Measurements from ENCODE around the gene RGS7. TPM values are rescaled to one million over a fixed set of nuclear protein-coding genes. Genes with fewer than 3 reads are reported as not detected.

RGS7 gene
- polyA plus RNA-seq, 1 donor (not counting 4 experiments of a cell fraction or from before 2014, with no cell fraction given) = not detected

GRCh38 chr1:240956424-240956823, 400.6 kb downstream of the RGS7 start:
- dilution Hi-C loops (cut with MboI; ENCODE audit: extremely low pct_ligation_motif_present, low sequenced_read_pairs) = no loop called here
- Histone ChIP-seq H3K4me3 (ENCODE audit: control insufficient read depth in 2 of 3, extremely low read depth in 1 of 3, insufficient read depth in 2 of 3, low read depth in 1 of 3, low read length in 3 of 3) (no peak overlapping the region), H3K9me3 (ENCODE audit: control insufficient read depth, low read depth, low read length) (no peaks in the 10 kb centered on the region), H3K27ac (ENCODE audit: control insufficient read depth, insufficient read depth, low read length) (no peak overlapping the region), H3K4me2 (ENCODE audit: control insufficient read depth, extremely low read depth, insufficient read depth, low read depth, low read length) (no peak overlapping the region), H4K20me1 (ENCODE audit: control insufficient read depth, extremely low read depth, insufficient read depth, low read length) (no peaks in the 10 kb centered on the region), H3K27me3 (ENCODE audit: control insufficient read depth, extremely low read depth, insufficient read depth, low read length) (no peaks in the 10 kb centered on the region), H2AFZ (ENCODE audit: control insufficient read depth, low read length) (no peak overlapping the region), H3K9me1 (ENCODE audit: control insufficient read depth, extremely low read depth, insufficient read depth, low read length) (no peaks in the 10 kb centered on the region), H3K79me2 (ENCODE audit: control insufficient read depth, insufficient read depth, low read length) (no peaks in the 10 kb centered on the region), H3K4me1 (ENCODE audit: control insufficient read depth, extremely low read depth, insufficient read depth, low read length) (no peaks in the 10 kb centered on the region), H3K9ac (ENCODE audit: control insufficient read depth, extremely low read depth, insufficient read depth, low read length) (no peak overlapping the region), H3K36me3 (ENCODE audit: control insufficient read depth in 2 of 2, extremely low read depth in 1 of 2, insufficient read depth in 2 of 2, low read length in 2 of 2) (no peaks in the 10 kb centered on the region)
- TF ChIP-seq CTCF (optimal IDR thresholded peaks at IDR 0.05 in 1 of 3, IDR thresholded peaks at IDR 0.05 in 1 of 3, conservative IDR thresholded peaks at IDR 0.05 in 1 of 3; ENCODE audit: extremely low read depth in 1 of 3, insufficient read depth in 2 of 3, low read length in 3 of 3) (no peak), EZH2 (IDR thresholded peaks at IDR 0.05; ENCODE audit: low read length) (no peak)
- DNase-seq (ENCODE audit: low read depth, low spot score) (no peak), FAIRE-seq (no peak)

- Histone ChIP-seq H3K27ac (ENCODE audit: control insufficient read depth, insufficient read depth, low read length) (no peak overlapping the region), H2AFZ (ENCODE audit: control insufficient read depth, low read length) (no peak overlapping the region), H3K36me3 (ENCODE audit: control insufficient read depth in 2 of 2, extremely low read depth in 1 of 2, insufficient read depth in 2 of 2, low read length in 2 of 2) (no peaks in the 10 kb centered on the region), H3K9me3 (ENCODE audit: control insufficient read depth, low read depth, low read length) (no peaks in the 10 kb centered on the region), H3K79me2 (ENCODE audit: control insufficient read depth, insufficient read depth, low read length) (no peaks in the 10 kb centered on the region), H3K27me3 (ENCODE audit: control insufficient read depth, extremely low read depth, insufficient read depth, low read length) (no peaks in the 10 kb centered on the region), H3K9ac (ENCODE audit: control insufficient read depth, extremely low read depth, insufficient read depth, low read length) (no peak overlapping the region), H3K4me2 (ENCODE audit: control insufficient read depth, extremely low read depth, insufficient read depth, low read depth, low read length) (no peak overlapping the region), H3K4me3 (ENCODE audit: control insufficient read depth in 2 of 3, extremely low read depth in 1 of 3, insufficient read depth in 2 of 3, low read depth in 1 of 3, low read length in 3 of 3) (no peak overlapping the region), H4K20me1 (ENCODE audit: control insufficient read depth, extremely low read depth, insufficient read depth, low read length) (no peaks in the 10 kb centered on the region), H3K9me1 (ENCODE audit: control insufficient read depth, extremely low read depth, insufficient read depth, low read length) (no peaks in the 10 kb centered on the region), H3K4me1 (ENCODE audit: control insufficient read depth, extremely low read depth, insufficient read depth, low read length) (no peaks in the 10 kb centered on the region)
- DNase-seq (ENCODE audit: low read depth, low spot score) (no peak), FAIRE-seq (no peak)
- dilution Hi-C loops (cut with MboI; ENCODE audit: extremely low pct_ligation_motif_present, low sequenced_read_pairs) = no loop called here
- TF ChIP-seq EZH2 (IDR thresholded peaks at IDR 0.05; ENCODE audit: low read length) = no peak
- no peak for TF ChIP-seq CTCF (optimal IDR thresholded peaks at IDR 0.05 in 1 of 3, IDR thresholded peaks at IDR 0.05 in 1 of 3, conservative IDR thresholded peaks at IDR 0.05 in 1 of 3; ENCODE audit: extremely low read depth in 1 of 3, insufficient read depth in 2 of 3, low read length in 3 of 3)
Measured at GRCh38 chr1:240956020-240956419, 401.0 kb downstream of the RGS7 start.

Measured in keratinocyte (primary cell).